Measurements from ENCODE around the gene CFAP57.

Gene CFAP57

GRCh38 chr1:43227143-43227764 is 55.1 kb downstream of the CFAP57 start:
- DNase-seq = peak; percentile 65

GRCh38 chr1:43229826-43230780 is 58.0 kb downstream of the CFAP57 start:
- DNase-seq = no peak

GRCh38 chr1:43232074-43232473 is 59.9 kb downstream of the CFAP57 start:
- no peak for DNase-seq

GRCh38 chr1:43232482-43232881 is 60.4 kb downstream of the CFAP57 start:
- no peak for DNase-seq

GRCh38 chr1:43233631-43234030 is 61.5 kb downstream of the CFAP57 start:
- DNase-seq = no peak

GRCh38 chr1:43234267-43234666 is 62.1 kb downstream of the CFAP57 start:
- no peak for DNase-seq

- DNase-seq = no peak
Observed at GRCh38 chr1:43235040-43235439, 62.9 kb downstream of the CFAP57 start.

- no peak for DNase-seq
Observed at GRCh38 chr1:43235451-43236121, 63.5 kb downstream of the CFAP57 start.

- no peak for DNase-seq
Observed at GRCh38 chr1:43237121-43237520, 65.0 kb downstream of the CFAP57 start.

- peak; percentile 34 for DNase-seq
Observed at GRCh38 chr1:43238085-43238484, 66.0 kb downstream of the CFAP57 start.

- DNase-seq = no peak
Observed at GRCh38 chr1:43238991-43239469, 66.9 kb downstream of the CFAP57 start.

- no peak for DNase-seq
Observed at GRCh38 chr1:43239484-43239883, 67.4 kb downstream of the CFAP57 start.

GRCh38 chr1:43241413-43241836 is 69.3 kb downstream of the CFAP57 start:
- DNase-seq = no peak

- no peak for DNase-seq
Observed at GRCh38 chr1:43243299-43243698, 71.2 kb downstream of the CFAP57 start.

- DNase-seq = no peak
Observed at GRCh38 chr1:43246466-43247213, 74.5 kb downstream of the CFAP57 start.

GRCh38 chr1:43247256-43247921 is 75.3 kb downstream of the CFAP57 start:
- no peak for DNase-seq

GRCh38 chr1:43250351-43250761 is 78.2 kb downstream of the CFAP57 start:
- DNase-seq = no peak

- no peak for DNase-seq
Observed at GRCh38 chr1:43251024-43251423, 78.9 kb downstream of the CFAP57 start.

- no peak for DNase-seq
Observed at GRCh38 chr1:43252225-43252624, 80.1 kb downstream of the CFAP57 start.

GRCh38 chr1:43253173-43253572 is 81.0 kb downstream of the CFAP57 start:
- no peak for DNase-seq

GRCh38 chr1:43253876-43254275 is 81.7 kb downstream of the CFAP57 start:
- DNase-seq = no peak
